Measurements from ENCODE around the gene ZW10.

ZW10 gene

GRCh38 chr11:113697756-113698407 lies 75.6 kb downstream of the ZW10 start:
- Histone ChIP-seq H3K36me3 (ENCODE audit: insufficient read depth, low read length) (no peaks in the 10 kb centered on the region), H3K9ac (ENCODE audit: low read depth, low read length) (no peak overlapping the region), H3K4me3 (ENCODE audit: low read length) (no peak overlapping the region), H3K4me1 (ENCODE audit: insufficient read depth, low read length) (no peaks in the 10 kb centered on the region), H3K9me3 (ENCODE audit: insufficient read depth, low read depth, low read length) (no peaks in the 10 kb centered on the region), H3K27me3 (ENCODE audit: insufficient read depth, low read length) (no peaks in the 10 kb centered on the region), H3K27ac (ENCODE audit: low read depth, low read length) (no peak overlapping the region)
- 88% methylated on average over 6 of the region's 7 CpGs for WGBS

- no peaks in the 10 kb centered on the region for H3K36me3 ChIP-seq (ENCODE audit: insufficient read depth, low read length)
- H3K27me3 ChIP-seq (ENCODE audit: insufficient read depth, low read length) = no peaks in the 10 kb centered on the region
- H3K9ac ChIP-seq (ENCODE audit: low read depth, low read length) = no peak overlapping the region
- 96% methylated on average over 5 of the region's 5 CpGs for WGBS
- no peaks in the 10 kb centered on the region for H3K9me3 ChIP-seq (ENCODE audit: insufficient read depth, low read depth, low read length)
- no peak overlapping the region for H3K27ac ChIP-seq (ENCODE audit: low read depth, low read length)
- no peaks in the 10 kb centered on the region for H3K4me1 ChIP-seq (ENCODE audit: insufficient read depth, low read length)
- H3K4me3 ChIP-seq (ENCODE audit: low read length) = no peak overlapping the region
Observed at GRCh38 chr11:113697111-113697510, 76.4 kb downstream of the ZW10 start.

GRCh38 chr11:113695207-113695606 lies 78.3 kb downstream of the ZW10 start:
- no peaks in the 10 kb centered on the region for H3K9me3 ChIP-seq (ENCODE audit: insufficient read depth, low read depth, low read length)
- no peaks in the 10 kb centered on the region for H3K36me3 ChIP-seq (ENCODE audit: insufficient read depth, low read length)
- H3K27ac ChIP-seq (ENCODE audit: low read depth, low read length) = no peak overlapping the region
- H3K27me3 ChIP-seq (ENCODE audit: insufficient read depth, low read length) = no peaks in the 10 kb centered on the region
- no peaks in the 10 kb centered on the region for H3K4me1 ChIP-seq (ENCODE audit: insufficient read depth, low read length)
- WGBS = 95% methylated on average over 4 of the region's 4 CpGs
- no peak overlapping the region for H3K4me3 ChIP-seq (ENCODE audit: low read length)
- no peak overlapping the region for H3K9ac ChIP-seq (ENCODE audit: low read depth, low read length)

- Histone ChIP-seq H3K9me3 (ENCODE audit: insufficient read depth, low read depth, low read length) (no peaks in the 10 kb centered on the region), H3K4me3 (ENCODE audit: low read length) (no peak overlapping the region), H3K4me1 (ENCODE audit: insufficient read depth, low read length) (no peaks in the 10 kb centered on the region), H3K9ac (ENCODE audit: low read depth, low read length) (no peak overlapping the region), H3K27ac (ENCODE audit: low read depth, low read length) (no peak overlapping the region), H3K36me3 (ENCODE audit: insufficient read depth, low read length) (no peaks in the 10 kb centered on the region), H3K27me3 (ENCODE audit: insufficient read depth, low read length) (no peaks in the 10 kb centered on the region)
- WGBS = 95% methylated on average over 12 of the region's 12 CpGs
Observed at GRCh38 chr11:113694390-113694789, 79.1 kb downstream of the ZW10 start.

- no peak overlapping the region for H3K27ac ChIP-seq (ENCODE audit: low read depth, low read length)
- H3K9me3 ChIP-seq (ENCODE audit: insufficient read depth, low read depth, low read length) = no peaks in the 10 kb centered on the region
- WGBS = 91% methylated on average over 12 of the region's 13 CpGs
- H3K4me1 ChIP-seq (ENCODE audit: insufficient read depth, low read length) = no peaks in the 10 kb centered on the region
- no peaks in the 10 kb centered on the region for H3K27me3 ChIP-seq (ENCODE audit: insufficient read depth, low read length)
- no peak overlapping the region for H3K9ac ChIP-seq (ENCODE audit: low read depth, low read length)
- H3K4me3 ChIP-seq (ENCODE audit: low read length) = no peak overlapping the region
- H3K36me3 ChIP-seq (ENCODE audit: insufficient read depth, low read length) = no peaks in the 10 kb centered on the region
Observed at GRCh38 chr11:113693030-113693429, 80.5 kb downstream of the ZW10 start.

GRCh38 chr11:113690619-113691569 lies 82.6 kb downstream of the ZW10 start:
- H3K27ac ChIP-seq (ENCODE audit: low read depth, low read length) = no peak overlapping the region
- H3K9me3 ChIP-seq (ENCODE audit: insufficient read depth, low read depth, low read length) = no peaks in the 10 kb centered on the region
- no peak overlapping the region for H3K4me3 ChIP-seq (ENCODE audit: low read length)
- H3K9ac ChIP-seq (ENCODE audit: low read depth, low read length) = no peak overlapping the region
- H3K27me3 ChIP-seq (ENCODE audit: insufficient read depth, low read length) = no peaks in the 10 kb centered on the region
- no peaks in the 10 kb centered on the region for H3K4me1 ChIP-seq (ENCODE audit: insufficient read depth, low read length)
- 68% methylated on average over 15 of the region's 15 CpGs for WGBS
- no peaks in the 10 kb centered on the region for H3K36me3 ChIP-seq (ENCODE audit: insufficient read depth, low read length)

- H3K4me3 ChIP-seq (ENCODE audit: low read length) = no peak overlapping the region
- H3K27me3 ChIP-seq (ENCODE audit: insufficient read depth, low read length) = no peaks in the 10 kb centered on the region
- H3K4me1 ChIP-seq (ENCODE audit: insufficient read depth, low read length) = no peaks in the 10 kb centered on the region
- H3K9me3 ChIP-seq (ENCODE audit: insufficient read depth, low read depth, low read length) = no peaks in the 10 kb centered on the region
- H3K9ac ChIP-seq (ENCODE audit: low read depth, low read length) = no peak overlapping the region
- no peak overlapping the region for H3K27ac ChIP-seq (ENCODE audit: low read depth, low read length)
- no peaks in the 10 kb centered on the region for H3K36me3 ChIP-seq (ENCODE audit: insufficient read depth, low read length)
- 87% methylated on average over 19 of the region's 19 CpGs for whole genome bisulfite sequencing
Observed at GRCh38 chr11:113689768-113690618, 83.5 kb downstream of the ZW10 start.

- Histone ChIP-seq H3K27me3 (ENCODE audit: insufficient read depth, low read length) (no peaks in the 10 kb centered on the region), H3K9ac (ENCODE audit: low read depth, low read length) (no peak overlapping the region), H3K4me3 (ENCODE audit: low read length) (no peak overlapping the region), H3K27ac (ENCODE audit: low read depth, low read length) (no peak overlapping the region), H3K4me1 (ENCODE audit: insufficient read depth, low read length) (no peaks in the 10 kb centered on the region), H3K36me3 (ENCODE audit: insufficient read depth, low read length) (no peaks in the 10 kb centered on the region), H3K9me3 (ENCODE audit: insufficient read depth, low read depth, low read length) (no peaks in the 10 kb centered on the region)
- 90% methylated on average over 2 of the region's 2 CpGs for WGBS
Observed at GRCh38 chr11:113685654-113686359, 87.7 kb downstream of the ZW10 start.

GRCh38 chr11:113684496-113684895 lies 89.0 kb downstream of the ZW10 start:
- H3K9me3 ChIP-seq (ENCODE audit: insufficient read depth, low read depth, low read length) = no peaks in the 10 kb centered on the region
- H3K9ac ChIP-seq (ENCODE audit: low read depth, low read length) = no peak overlapping the region
- H3K36me3 ChIP-seq (ENCODE audit: insufficient read depth, low read length) = no peaks in the 10 kb centered on the region
- H3K27me3 ChIP-seq (ENCODE audit: insufficient read depth, low read length) = no peaks in the 10 kb centered on the region
- no peak overlapping the region for H3K4me3 ChIP-seq (ENCODE audit: low read length)
- no peak overlapping the region for H3K27ac ChIP-seq (ENCODE audit: low read depth, low read length)
- WGBS = 67% methylated on average over 5 of the region's 5 CpGs
- H3K4me1 ChIP-seq (ENCODE audit: insufficient read depth, low read length) = no peaks in the 10 kb centered on the region

GRCh38 chr11:113683481-113684046 lies 89.9 kb downstream of the ZW10 start:
- Histone ChIP-seq H3K27me3 (ENCODE audit: insufficient read depth, low read length) (no peaks in the 10 kb centered on the region), H3K4me3 (ENCODE audit: low read length) (no peak overlapping the region), H3K36me3 (ENCODE audit: insufficient read depth, low read length) (no peaks in the 10 kb centered on the region), H3K9me3 (ENCODE audit: insufficient read depth, low read depth, low read length) (no peaks in the 10 kb centered on the region), H3K4me1 (ENCODE audit: insufficient read depth, low read length) (no peaks in the 10 kb centered on the region), H3K9ac (ENCODE audit: low read depth, low read length) (no peak overlapping the region), H3K27ac (ENCODE audit: low read depth, low read length) (no peak overlapping the region)
- 89% methylated on average over 6 of the region's 6 CpGs for WGBS
